NCI-H2227 (cell line): ENCODE data around the gene ZNF273.

ENCODE experiments used
- DNase-seq: peaks from one replicate; lab custom pipeline; 2025; ENCODE audit not compliant: unreplicated experiment; lab: John Stamatoyannopoulos, UW

Gene ZNF273

DNA sequence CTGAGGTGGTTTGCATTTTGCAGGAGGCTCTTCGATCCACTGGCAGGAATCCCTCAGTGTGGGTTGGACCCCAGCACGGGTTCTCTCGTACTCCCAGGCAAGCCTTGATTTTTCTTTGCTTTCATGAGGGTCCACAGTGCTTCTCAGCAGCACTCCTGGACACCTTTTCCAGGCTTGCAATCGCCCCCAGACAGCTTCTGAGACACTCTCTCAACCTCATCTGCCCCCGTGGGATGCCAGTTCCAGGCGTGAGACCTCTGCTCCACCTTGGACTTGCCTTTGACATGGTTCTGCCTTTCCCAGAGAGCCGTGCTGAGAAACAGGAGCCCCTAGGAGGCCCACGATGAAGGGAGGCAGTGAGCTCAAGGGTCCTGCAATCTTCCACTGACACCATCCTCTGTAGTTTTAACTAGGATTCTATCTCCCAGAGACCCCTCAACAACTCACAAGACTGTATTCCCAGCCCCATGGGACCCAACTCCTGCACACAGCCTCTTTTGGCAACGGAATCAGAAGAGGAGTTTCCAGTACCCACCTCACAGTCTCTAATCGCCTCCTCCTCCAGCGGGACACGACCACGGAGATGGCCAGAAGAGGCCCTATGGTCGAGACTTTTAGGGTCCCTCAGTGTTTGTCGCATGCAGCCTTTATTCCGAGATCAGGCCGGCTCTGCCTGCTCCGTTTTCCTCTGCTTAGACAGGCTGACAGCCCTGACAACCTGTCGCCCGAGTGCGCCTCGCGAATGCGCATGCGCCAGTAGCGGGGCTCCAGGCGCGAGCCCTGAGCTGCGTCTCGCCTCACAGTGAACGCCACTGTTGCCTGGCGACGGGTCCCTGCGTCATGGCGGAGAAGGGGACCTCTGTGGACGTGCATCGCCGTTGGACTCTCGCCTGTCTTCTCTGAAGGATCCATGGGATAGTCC is 26.0 kb upstream of the ZNF273 start:
- DNase-seq: peak; percentile 94

DNA sequence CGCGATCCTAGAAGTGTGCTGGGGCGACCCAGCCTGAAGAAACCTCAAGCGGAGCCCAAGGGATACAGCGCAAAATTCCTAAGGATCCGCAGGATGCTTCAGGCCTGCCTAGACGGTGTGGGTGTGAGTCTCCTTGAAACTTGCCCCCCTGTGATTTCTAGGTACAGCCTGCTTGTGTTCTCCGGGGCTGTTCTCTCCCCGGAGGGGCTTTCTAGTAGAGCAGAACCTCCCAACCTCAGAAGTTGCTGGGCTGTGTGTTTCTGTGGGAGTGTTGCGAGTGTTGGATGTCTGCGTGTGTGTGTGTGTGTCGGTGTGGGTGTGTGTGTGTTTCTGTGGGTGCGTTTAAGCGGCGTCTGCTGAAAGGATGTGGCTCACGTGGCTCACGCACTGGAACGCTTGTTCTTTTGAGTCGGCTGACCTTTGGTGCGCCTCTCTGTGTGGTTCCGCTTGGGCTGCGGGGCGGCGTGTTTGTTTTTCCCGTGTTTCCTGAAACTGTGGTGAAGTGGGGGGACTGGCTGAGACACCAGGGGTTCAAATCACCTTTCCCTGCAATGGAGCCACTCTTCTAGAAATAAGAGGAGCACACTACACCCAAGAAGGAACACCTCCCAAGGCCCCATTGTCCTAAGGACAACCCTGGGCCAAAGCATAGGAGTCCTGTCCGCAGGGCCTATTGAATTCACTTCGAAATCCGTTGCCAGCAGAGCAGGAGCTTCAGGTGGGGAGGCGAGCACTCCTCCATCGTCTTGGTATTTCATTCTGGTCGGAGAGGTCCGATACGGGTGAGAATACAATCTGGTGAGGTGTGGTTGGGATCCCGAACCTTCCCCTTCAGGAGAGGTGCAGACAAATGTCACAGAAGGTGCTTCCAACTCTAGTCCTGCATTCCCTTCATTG is 25.1 kb upstream of the ZNF273 start:
- DNase-seq: no peak

DNA sequence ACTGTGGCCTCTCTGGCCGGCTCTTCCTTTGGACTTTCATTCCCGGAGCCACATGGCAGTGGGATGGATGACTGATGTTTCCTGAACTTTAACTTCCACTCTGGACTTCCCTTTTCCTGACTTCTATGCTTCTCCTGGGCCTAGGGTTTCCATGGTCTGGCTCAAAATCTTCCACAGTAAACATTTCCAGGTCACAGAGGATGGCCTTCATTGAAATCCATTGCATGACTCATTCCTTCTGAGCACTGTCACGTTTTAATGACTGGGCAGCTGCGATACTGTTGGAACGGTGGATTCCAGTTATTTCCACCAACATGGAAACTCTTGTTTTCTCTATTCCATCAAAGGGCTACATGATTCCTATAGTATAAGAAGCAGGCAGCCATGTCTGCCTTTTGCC is 24.4 kb upstream of the ZNF273 start:
- no peak for DNase-seq

DNA sequence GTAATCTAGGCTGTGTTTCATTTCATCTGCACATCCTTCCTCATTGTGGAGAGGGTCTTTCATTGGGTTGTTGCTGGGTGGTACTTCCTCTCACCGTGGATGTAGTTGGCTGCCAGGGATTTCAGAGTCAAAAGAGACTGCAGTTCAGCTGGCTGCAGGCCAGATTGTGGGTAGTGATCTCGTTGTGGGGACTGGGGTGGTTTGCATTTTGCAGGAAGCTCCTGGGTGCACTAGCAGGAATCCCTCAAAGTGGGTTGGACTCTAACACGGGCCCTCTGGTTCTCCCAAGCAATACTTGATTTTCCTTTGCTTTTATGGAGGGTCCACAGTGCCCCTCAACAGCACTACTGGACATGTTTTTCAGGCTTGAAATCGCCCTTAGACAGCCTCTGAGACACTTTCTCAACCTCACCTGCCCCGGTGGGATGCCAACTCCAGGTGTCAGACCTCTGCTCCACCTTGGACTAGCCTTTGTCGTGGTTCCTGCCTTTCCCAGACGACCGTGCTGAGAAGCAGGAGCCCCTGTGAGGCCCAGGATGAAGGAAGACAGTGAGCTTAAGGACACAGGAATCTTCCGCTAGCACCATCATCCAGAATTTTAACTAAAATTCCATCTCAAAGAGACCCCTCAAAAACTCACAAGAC is 23.9 kb upstream of the ZNF273 start:
- no peak for DNase-seq

DNA sequence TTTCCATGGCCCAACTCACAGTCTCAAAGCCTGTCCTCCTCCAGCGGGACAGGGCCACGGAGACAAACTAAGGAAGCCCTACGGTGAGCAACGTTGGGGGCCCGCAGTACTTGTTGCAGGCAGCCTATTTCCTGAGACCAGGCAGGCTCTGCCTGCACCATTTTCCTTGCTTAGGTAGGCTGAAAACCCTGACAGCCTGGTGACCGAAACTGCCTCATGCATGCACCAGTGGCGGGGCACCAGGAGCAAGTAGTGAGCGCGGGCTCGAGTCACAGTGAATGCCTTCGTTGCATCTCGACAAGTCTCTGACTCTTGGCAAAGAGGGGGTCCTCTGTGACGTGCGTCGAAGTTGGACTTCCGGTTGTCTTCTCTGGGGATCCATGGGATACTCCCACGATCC is 23.3 kb upstream of the ZNF273 start:
- DNase-seq: no peak

DNA sequence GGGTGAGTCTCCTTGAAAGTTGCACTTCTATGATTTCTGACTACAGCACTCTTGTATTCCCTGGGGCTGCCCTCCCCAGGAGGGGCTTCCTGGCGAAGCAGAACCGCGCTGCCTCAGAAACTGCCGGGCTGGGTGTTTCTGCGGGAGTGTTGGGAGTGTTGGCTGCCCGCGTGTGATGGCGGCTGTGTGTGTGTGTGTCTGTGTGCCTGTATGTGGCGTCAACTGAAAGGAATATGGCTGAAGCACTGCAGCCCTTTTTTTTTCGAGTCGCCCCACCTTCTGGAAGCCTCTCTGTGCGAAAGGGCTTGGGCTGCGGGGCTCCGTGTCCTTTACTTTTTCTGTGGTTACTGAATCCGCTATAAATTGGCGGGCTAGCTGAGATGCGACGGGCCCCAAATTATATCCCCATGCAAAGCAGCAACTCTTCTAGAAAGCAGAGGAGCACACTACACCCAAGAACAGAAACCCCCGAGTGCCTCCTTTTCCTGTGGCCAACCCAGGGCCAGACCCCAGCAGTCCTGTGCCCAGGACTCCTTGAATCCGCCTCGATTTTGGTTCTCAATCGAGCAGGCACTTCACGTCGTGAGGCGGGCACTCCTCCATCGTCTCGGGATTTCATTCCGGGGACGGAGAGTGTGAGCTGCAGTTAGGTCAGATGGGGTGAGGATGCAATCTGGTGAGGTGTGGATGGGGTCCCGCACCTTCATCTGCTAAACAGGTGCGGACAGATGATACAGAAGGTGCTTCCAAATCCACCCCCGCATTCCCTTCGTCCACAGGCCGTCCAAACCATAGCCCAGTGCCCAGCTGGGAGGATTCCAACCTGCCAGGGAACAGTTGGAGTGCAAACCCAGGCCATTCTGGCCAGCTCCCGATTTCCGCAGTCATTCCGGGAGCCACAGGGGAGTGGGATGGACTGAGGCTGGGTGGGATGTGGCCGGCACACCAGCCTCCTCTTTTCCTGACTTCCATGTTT is 22.5 kb upstream of the ZNF273 start:
- DNase-seq: no peak

DNA sequence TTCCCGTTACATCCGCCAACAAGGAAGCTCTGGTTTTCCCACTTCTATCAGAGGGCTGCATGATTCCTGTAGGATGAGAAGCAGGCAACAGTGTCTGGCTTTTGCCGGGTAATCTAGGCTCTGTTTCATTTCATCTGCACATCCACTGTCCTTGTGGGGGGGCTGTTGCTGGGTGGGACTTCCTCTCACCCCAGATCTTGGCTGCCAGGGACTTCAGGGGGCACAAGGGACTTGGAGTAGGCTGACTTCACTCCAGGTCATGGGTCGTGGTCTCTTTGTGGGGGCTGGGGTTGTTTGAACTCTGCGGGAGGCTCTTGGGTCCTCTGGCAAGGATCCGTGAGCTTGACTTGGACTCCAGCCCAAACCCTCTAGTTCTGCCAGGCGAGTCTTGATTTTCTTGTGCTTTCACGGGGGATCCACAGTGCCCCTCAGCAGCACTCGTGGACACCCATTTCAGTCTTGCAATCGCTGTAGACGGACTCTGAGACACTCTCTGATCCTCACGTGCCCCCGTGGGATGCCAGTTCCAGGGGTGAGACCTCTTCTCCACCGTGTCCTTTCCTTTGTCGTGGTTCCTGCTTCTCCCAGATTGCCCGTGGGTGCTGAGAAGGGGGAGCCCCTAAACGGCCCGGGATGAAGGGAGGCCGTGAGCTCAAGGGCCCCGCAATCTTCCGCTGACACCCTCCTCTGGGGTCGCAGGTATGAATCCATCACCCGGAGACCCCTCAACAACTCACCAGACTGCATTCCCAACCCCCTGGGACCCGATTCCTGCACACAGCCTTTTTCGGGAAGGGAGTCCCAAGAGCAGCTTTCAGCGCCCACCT is 21.4 kb upstream of the ZNF273 start:
- DNase-seq: no peak

DNA sequence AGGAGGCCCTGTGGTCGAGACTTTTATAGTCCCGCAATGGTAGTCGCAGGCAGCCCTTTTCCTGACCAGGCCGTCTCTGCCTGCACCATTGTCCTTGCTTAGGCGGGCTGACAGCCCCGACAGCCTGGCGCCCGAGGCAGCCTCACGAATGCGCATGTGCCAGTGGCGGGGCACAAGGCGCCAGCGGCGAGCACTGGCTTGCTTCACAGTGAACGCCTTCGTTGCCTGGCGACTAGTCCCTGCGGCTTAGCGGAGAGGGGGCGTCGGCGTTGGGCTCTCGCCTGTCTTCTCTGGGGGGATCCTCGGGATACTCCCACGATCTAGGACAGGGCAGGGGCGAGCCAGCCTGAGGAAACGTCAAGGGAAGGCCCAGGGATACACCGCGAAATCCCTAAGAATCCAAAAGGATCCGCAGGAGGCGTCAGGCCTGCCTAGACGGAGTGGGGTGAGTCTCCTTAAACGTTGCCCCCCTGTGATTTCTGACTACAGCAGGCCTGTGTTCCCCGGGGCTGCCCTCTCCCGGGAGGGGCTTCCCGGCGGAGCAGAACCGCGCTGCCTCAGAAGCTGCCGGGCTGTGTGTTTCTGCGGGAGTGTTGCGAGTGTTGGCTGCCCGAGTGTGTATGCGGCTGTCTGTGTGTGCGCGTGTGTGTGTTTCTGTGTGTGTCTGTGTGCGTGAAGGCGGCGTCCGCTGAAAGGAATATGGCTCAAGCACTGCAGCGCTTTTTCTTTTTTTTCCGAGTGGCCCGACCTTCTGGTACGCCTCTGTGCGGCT is 20.5 kb upstream of the ZNF273 start:
- DNase-seq: no peak

DNA sequence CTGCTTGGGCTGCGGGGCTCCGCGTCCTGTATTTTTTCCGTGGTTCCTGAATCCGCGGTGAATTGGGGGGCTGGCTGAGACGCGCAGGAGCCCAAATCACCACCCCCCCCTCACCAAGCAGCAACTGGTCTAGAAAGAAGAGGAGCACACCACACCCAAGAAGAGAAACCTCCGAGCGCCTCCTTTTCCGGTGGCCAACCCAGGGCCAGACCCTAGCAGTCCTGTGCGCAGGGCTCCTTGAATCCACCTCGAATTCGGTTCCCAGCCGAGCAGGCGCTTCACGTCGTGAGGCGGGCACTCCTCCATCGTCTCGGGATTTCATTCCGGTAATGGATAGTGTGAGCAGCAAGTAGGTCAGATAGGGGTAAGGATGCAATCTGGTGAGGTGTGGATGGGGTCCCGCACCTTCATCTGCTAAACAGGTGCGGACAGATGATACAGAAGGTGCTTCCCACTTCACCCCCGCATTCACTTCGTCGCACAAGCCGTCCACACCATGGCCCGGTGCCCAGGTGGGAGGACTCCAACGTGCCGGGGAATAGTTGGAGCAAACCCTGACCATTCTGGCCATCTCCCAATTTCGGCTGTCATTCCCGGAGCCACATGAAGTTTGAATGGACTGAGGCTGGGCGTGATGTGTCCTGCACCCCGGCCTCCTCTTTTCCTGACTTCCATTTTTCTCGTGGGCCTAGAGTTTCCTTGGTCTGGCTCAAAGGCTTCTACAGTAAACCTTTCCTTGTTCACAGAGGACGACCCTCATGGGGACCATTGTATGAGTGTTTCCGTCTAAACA is 19.8 kb upstream of the ZNF273 start:
- DNase-seq: no peak

DNA sequence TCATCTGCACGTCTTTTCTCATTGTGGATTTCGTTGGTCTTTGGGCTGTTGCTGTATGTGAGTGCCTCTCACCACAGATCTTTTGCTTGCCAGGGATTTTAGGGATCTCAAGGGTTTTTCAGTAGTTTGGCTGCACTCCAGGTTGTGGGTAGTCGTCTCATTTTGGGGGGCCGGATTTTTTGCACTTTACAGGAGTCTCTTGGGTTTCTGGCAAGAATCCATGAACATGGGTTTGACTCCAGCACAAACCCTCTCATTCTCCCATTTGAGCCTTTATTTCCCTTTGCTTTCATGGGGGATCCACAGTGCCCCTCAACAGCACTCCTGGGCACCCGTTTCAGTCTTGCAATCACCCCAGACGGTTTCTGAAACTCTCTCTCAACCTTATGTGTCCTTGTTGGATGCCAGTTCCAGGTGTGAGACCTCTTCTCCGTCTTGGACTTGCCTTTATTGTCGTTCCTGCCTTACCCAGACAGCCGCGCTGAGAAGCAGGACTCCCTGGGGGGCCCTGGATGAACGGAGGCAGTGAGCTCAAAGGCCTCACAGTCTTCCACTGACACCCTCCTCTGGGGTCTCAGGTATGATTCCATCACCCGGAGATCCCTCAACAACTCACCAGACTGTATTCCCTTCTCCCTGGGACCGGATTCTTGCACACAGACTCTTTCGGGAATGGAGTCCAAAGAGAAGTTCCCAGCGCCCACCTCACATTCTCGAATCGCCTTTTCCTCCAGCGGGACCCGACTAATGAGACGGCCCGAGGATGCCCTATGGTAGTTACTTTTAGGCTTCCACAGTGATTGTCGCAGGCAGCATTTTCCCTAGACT is 18.8 kb upstream of the ZNF273 start:
- DNase-seq: no peak

DNA sequence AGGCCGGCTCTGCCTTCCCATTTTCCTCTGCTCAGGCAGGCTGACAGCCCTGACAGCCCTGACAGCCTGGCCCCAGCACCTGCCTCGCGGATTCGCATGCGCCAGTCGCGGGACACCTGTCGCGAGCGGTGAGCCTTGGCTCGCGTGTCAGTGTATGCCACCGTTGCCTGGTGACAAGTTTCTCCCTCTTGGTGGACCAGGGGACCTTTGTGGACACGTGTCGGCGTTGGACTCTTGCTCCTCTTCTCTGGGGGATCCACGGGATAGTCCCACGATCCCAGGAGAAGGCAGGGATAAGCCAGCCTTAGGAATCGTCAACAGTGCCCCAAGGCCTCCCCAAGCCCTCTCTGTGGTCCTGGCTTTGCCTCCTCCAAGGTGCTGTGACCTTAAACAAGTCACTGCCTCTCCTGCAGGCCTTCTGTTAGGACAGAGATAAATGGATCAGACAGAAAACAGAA is 18.1 kb upstream of the ZNF273 start:
- DNase-seq: no peak

DNA sequence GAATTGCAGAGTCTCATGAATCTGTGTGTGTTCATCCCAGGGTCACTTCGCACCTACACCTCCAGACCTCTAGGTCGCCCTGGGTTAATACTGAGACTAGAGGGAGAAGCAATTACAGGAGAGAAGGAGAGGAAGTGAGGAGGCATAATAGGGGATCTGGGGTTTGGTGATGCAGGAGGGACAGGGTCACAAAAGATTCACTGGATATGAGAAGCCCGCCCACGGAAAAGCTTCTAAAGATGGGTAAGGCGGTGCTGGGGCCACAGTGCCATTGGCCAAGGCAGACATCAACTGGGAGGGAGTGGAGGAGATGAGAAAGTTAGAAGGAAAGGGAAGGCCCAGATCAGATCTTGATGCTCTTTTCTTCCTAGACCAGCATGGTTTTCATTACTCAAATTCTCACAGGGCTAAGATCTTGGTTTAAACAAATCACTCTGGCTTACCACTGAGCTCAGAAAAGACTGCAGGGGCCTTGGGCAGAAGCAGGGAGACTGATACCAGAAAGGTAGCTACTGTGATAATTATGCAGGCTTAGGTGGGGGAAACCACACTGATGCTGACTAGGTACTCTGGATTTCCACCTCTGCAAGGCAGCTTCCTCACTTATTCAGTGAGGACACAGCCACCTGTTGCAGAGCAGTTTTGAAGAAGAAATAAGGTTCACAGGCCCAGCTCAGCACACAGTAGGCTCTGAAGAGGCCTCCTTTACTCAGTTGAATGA is 17.4 kb upstream of the ZNF273 start:
- DNase-seq: no peak

DNA sequence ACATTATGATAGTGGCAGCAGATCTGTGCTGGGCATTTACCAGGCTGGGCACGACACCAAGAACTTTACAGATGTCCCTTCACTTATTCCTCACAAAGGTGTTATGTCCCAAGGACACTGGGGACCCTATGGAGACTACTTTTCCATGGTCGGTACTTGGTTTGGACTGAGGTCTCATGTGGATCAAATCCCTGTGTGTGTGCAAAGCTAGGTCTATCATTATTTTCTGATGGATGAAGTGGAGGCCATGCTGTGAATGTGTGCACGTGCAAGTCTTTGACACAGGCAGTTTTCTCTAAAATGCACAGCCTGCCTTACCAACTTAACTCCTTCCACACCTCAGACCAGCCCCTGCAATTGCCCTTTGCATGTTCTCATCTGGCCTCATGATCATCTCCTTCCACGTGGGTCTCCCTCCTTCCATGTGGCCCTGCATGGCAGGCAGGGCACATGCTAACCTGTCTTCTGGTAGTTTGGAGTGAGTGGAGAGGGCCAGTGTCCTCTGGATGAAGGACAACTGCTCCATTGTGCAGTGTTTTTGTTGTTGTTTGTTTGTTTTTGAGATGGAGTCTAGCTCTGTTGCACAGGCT is 16.0 kb upstream of the ZNF273 start:
- DNase-seq: no peak

DNA sequence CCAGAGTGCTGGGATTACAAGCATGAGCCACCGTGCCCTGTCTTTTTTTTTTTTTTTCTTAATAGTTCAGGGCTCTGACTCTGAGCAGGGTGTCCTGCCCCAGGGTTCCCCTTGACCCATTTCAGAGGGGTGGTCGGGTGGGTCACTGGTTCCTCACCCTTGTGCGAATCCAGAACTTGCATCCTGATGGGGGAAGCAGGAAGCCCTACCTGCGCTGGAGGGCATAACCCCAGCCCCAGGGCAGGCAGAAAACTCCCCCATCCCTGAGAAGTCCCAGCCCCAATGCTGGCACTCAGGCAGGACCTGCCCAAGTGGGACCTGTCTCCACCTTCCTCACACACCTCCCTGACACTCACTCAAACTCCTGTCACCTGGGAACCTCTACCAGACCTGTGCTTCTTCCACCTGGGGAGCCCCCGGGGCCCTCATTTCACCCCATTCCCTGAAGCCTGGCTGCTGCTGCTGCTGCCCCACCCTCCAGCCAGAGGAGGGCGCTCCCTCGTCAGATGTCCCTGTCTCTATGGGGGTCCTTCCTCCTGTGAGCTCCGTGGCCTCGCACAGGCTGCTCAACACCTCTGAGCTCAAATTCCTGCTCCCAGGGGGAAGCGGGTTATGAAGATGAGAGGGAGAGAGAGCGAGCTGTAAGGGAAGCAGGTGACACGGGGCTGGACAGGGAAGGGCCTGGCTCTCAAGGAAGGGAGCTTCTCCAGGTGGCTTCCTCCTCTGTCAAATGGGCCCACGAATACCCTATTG is 15.1 kb upstream of the ZNF273 start:
- DNase-seq: no peak

DNA sequence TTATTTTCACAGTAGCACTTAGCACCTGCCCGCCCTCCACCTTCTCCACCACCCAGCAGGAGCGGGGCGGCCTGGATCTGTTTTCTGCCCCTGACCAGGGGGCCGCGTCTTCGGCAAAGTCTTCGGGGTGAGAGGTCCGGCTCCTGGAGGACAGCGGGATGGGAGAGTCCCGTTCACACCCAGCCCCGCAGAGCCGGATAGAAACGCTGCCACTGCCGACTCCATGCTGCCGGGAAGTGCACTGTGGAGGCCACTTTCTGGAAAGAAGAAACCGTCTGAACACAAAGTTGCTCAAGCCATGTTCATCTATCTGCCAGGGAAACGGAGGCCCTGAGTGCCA is 14.5 kb upstream of the ZNF273 start:
- no peak for DNase-seq
